H1 (cell line): ENCODE results near the gene BTG2. TPM values are rescaled to one million over a fixed set of nuclear protein-coding genes. Genes with fewer than 3 reads are reported as not detected.

ENCODE experiments used
- CEBPB ChIP-seq: IDR thresholded peaks from 2 replicates; pipeline ENCODE4 v1.6.1; 2012; ENCODE audit warnings: low read depth, low read length
- PHF8 ChIP-seq: fragments of 200-600 bp; sonication (generic); conservative IDR thresholded peaks from 2 replicates; pipeline ENCODE4 v1.7.1; 2012; ENCODE audit warnings: low read depth, mild to moderate bottlenecking, inconsistent platforms, low read length, moderate library complexity
- TBP ChIP-seq: IDR thresholded peaks from 2 replicates; pipeline ENCODE4 v1.6.1; 2011; ENCODE audit warnings: low read depth, low read length, improper control_type of control experiment
- TCF12 ChIP-seq: IDR thresholded peaks from 2 replicates; pipeline ENCODE4 v1.6.1; 2011; ENCODE audit warnings: low read depth, mild to moderate bottlenecking, low read length
- polyA plus RNA-seq, 7 experiments: library from polyadenylated mRNA; depleted of rRNA in 3 of 7; stranded (reverse) in 5 of 7; unstranded in 2 of 7; fragments of >200 nt in 5 of 7; fragments of 200-250 nt in 2 of 7; gene quantifications; 1 replicate in 5 of 7; 2 replicates in 1 of 7; 4 replicates in 1 of 7; pipeline versions ENCODE4 v1.2.1 to v1.2.3, GENCODE V29; 2011 to 2013; ENCODE audit warnings: missing spikeins in 2 of 7, mixed read lengths in 2 of 7
- total RNA-seq: library from RNA; stranded (reverse); fragmentation: NEBNext Ultra II Directional; extraction: Animal tissue kit (Norgen Biotek cat#: 25700); gene quantifications from 2 replicates; pipeline ENCODE4 v1.2.1, GENCODE V29; 2021

BTG2 gene
- total and polyA plus RNA-seq, 2 of the 8 experiments (the other 6 are each of a cell fraction or from before 2014, with no cell fraction given): 4.8 to 11.0 TPM

GRCh38 chr1:203276916-203277545 is 28.3 kb upstream of the BTG2 start (continued):
- TF ChIP-seq TBP (no peak), CEBPB (no peak), TCF12 (no peak), PHF8 (no peak)
- TF ChIP-seq, all 59 proteins: peak for 0
